Measurements from ENCODE around the gene SLC3A2.
"Not testable (repeated sequence)": the region's sequence is repeated elsewhere in the genome, so short reads cannot be mapped to it uniquely, and the experiment has no call there.

SLC3A2 gene

DNA sequence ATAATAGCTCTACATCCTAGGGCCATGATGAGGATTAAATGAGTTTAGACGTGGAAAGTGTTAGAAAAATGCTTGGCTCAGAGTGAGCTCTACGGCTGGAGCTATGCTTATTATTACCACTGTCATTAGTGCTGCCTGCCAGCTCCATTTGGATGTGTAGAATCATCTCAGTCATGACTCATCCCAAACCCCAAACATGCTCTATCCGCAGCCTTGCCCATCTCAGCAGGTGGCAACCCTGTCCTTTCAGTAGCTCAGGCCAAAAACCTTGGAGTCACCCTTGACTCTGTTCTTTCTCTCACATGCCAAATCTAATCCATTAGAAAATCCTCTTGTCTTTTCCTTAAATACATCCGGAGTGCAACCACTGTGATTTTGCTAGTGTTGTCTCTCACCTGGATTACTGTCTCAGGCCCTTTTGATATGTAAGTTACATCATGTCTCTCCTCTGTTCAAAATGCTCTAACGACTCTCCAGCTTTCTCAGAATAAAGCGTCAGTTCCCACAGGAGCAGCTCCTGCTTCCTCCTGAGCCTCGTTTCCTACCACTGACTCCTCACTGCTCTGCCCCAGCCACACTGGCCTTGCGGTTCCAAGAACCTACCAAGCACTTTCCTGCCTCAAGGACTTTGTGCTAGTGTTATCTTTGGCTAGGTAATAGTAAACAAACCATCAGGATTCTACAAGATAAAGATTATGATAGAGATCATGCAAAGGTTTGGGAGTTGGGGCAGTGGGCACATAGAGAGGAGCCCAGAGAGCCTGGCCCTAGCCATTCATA lies 51.0 kb downstream of the SLC3A2 start:
- DNase-seq (ENCODE audit: low read depth): no peak

DNA sequence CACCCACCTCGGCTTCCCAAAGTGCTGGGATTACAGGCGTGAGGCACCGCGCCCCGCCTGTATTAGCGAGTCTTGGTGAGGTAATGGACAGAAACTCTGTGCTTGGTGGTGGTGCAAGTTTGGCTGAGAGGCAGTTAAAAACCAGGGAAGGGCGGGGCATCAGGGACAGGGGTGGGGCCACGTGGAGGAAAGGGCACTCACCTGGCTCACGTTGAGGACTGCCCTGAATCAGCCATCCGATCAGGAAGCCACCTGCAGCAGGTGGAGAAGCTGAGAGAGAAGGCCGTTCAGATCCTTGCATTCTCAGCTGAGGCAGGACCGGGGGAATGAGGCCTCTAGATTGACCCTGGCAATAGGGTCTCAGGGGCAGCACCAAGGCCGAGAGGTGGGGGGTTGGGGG lies 52.6 kb downstream of the SLC3A2 start:
- no peak for DNase-seq (ENCODE audit: low read depth)

DNA sequence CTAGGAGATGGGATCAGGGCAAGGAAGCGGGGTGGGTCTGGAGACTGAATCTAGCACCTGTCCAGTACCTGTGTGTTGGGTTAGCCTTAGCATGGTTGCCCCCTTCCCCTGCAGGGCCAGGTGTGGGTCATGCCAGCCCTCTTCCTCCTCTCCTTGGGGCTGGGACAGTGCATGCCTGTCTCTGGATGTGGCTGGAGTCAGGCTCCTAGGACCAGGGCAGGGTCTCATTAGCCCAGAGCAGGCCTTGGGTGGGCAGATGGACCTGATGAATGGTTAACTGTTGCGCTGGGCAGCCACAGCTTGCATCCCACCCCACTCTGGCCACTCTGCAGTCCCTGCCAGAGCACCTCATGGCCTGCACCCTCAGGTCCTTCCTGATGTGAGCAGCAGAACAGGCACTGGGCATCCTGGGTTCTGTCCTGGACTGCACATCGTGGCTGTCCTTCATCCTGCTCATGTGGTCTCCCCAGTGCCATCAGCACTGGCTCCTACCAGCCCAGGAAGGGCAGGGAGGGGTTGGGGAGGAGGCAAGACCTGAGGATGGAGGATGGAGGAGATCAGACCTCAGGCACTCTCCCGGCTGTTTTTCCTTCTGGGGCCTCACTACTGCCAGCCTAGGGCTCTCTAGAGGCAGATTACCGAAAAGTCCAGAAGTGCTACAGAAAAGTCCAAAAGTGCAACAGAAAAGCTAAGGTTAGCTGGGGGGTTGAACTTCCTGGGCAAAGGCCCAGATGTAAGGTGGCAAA lies 53.2 kb downstream of the SLC3A2 start:
- no peak for DNase-seq (ENCODE audit: low read depth)

DNA sequence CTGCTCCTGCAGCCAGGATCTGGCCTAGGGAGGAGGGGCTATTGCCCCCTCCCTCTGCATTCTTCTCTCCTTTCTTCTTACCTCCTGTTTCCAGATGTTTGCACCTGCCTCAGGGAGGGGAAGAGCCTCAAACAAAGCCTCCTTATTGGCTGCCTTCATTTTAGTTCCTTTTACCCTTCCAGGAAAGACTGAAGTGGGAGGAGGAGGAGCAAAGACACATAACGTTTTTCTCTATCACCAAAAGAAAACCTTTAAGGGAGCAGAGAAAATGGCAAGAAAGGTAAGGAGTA lies 53.7 kb downstream of the SLC3A2 start:
- no peak for DNase-seq (ENCODE audit: low read depth)

DNA sequence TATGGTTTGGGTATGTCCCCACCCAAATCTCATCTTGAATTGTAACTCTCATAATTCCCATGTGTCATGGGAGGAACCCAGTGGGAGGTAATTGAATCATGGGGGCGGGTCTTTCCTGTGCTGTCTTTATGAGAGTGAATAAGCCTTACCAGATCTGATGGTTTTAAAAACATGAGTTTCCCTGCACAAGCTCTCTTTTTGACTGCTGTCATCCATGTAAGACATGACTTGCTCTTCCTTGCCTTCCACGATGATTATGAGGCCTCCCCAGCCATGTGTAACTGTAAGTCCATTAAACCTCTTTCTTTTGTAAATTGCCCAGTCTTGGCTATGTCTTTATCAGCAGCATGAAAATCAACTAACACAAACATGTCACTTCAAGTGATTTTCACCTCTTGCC lies 56.8 kb downstream of the SLC3A2 start:
- DNase-seq (ENCODE audit: low read depth): not testable (repeated sequence)

Data from CMK (cell line).